ENCODE measurements around the gene DLX5.

The DLX5 gene

GRCh38 chr7:97006055-97006815, 18.4 kb downstream of the DLX5 start:
- TF ChIP-seq FOXP2 (optimal IDR thresholded peaks at IDR 0.05; ENCODE audit: borderline replicate concordance, extremely low read depth, extremely low read length, insufficient read depth) (no peak), TAF1 (IDR thresholded peaks at IDR 0.05; ENCODE audit: borderline replicate concordance, insufficient read depth, low read length) (no peak), SIN3A (IDR thresholded peaks at IDR 0.05; ENCODE audit: borderline replicate concordance, insufficient read depth, low read length) (no peak), POLR2AphosphoS5 (IDR thresholded peaks at IDR 0.05; ENCODE audit: low read depth, low read length) (no peak), REST (IDR thresholded peaks at IDR 0.05; ENCODE audit: insufficient read depth in 1 of 2, low read depth in 2 of 2, low read length in 2 of 2) (no peak)

GRCh38 chr7:97005183-97006054, 19.2 kb downstream of the DLX5 start, which contains the start of gene DLX6:
Gene DLX6 (plus strand): TSS chr7:97005553. CDS start chr7:97005978, 425 bp downstream.
- TF ChIP-seq TAF1 (IDR thresholded peaks at IDR 0.05; ENCODE audit: borderline replicate concordance, insufficient read depth, low read length) (0 out of 2 replicates have a peak, but pooled peaks have one; percentile 40), SIN3A (IDR thresholded peaks at IDR 0.05; ENCODE audit: borderline replicate concordance, insufficient read depth, low read length) (no peak), REST (IDR thresholded peaks at IDR 0.05; ENCODE audit: insufficient read depth in 1 of 2, low read depth in 2 of 2, low read length in 2 of 2) (no peak), POLR2AphosphoS5 (IDR thresholded peaks at IDR 0.05; ENCODE audit: low read depth, low read length) (peak; percentile 70), FOXP2 (optimal IDR thresholded peaks at IDR 0.05; ENCODE audit: borderline replicate concordance, extremely low read depth, extremely low read length, insufficient read depth) (peak; percentile 53)

GRCh38 chr7:97004247-97005182, 20.1 kb downstream of the DLX5 start:
- TF ChIP-seq SIN3A (IDR thresholded peaks at IDR 0.05; ENCODE audit: borderline replicate concordance, insufficient read depth, low read length) (no peak), FOXP2 (optimal IDR thresholded peaks at IDR 0.05; ENCODE audit: borderline replicate concordance, extremely low read depth, extremely low read length, insufficient read depth) (no peak), POLR2AphosphoS5 (IDR thresholded peaks at IDR 0.05; ENCODE audit: low read depth, low read length) (no peak), REST (IDR thresholded peaks at IDR 0.05; ENCODE audit: insufficient read depth in 1 of 2, low read depth in 2 of 2, low read length in 2 of 2) (no peak), TAF1 (IDR thresholded peaks at IDR 0.05; ENCODE audit: borderline replicate concordance, insufficient read depth, low read length) (no peak)

Data from PFSK-1 (cell line).